22Rv1 (cell line): ENCODE measurements around the gene S100A16.

ENCODE experiments used
- ZFX ChIP-seq: fragments of 450-650 bp; IDR thresholded peaks from 2 replicates; pipeline ENCODE4 v1.6.1; 2017; ENCODE audit warnings: antibody characterized with exemption, borderline replicate concordance
- TF ChIP-seq, protein P1 (sequence below): fragments of 450-650 bp; IDR thresholded peaks from 2 replicates; pipeline ENCODE4 v1.5.1; 2017; ENCODE audit warnings: mild to moderate bottlenecking

GRCh38 chr1:153606194-153606593 is 6.7 kb downstream of the S100A16 start:
- TF ChIP-seq, protein P1, sequence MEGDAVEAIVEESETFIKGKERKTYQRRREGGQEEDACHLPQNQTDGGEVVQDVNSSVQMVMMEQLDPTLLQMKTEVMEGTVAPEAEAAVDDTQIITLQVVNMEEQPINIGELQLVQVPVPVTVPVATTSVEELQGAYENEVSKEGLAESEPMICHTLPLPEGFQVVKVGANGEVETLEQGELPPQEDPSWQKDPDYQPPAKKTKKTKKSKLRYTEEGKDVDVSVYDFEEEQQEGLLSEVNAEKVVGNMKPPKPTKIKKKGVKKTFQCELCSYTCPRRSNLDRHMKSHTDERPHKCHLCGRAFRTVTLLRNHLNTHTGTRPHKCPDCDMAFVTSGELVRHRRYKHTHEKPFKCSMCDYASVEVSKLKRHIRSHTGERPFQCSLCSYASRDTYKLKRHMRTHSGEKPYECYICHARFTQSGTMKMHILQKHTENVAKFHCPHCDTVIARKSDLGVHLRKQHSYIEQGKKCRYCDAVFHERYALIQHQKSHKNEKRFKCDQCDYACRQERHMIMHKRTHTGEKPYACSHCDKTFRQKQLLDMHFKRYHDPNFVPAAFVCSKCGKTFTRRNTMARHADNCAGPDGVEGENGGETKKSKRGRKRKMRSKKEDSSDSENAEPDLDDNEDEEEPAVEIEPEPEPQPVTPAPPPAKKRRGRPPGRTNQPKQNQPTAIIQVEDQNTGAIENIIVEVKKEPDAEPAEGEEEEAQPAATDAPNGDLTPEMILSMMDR: no peak
- no peak for TF ChIP-seq ZFX
